ENCODE measurements around the gene ASCL5. TPM values are rescaled to one million over a fixed set of nuclear protein-coding genes. Genes with fewer than 3 reads are reported as not detected.

ASCL5 gene
- total RNA-seq, 1 experiment from 2014 or later = not detected

- no peaks in the 10 kb centered on the region for H3K9me3 ChIP-seq (replicated peaks)
- H3K27ac ChIP-seq = no peak overlapping the region
- peaks cover 49% of the 10 kb centered on the region for H3K36me3 ChIP-seq
- no peaks in the 10 kb centered on the region for H3K4me1 ChIP-seq
- H3K4me3 ChIP-seq = no peak overlapping the region
- no peak for DNase-seq
- no peaks in the 10 kb centered on the region for H3K27me3 ChIP-seq
Observed at GRCh38 chr1:201143726-201144635, 17.0 kb upstream of the ASCL5 start.

DNA sequence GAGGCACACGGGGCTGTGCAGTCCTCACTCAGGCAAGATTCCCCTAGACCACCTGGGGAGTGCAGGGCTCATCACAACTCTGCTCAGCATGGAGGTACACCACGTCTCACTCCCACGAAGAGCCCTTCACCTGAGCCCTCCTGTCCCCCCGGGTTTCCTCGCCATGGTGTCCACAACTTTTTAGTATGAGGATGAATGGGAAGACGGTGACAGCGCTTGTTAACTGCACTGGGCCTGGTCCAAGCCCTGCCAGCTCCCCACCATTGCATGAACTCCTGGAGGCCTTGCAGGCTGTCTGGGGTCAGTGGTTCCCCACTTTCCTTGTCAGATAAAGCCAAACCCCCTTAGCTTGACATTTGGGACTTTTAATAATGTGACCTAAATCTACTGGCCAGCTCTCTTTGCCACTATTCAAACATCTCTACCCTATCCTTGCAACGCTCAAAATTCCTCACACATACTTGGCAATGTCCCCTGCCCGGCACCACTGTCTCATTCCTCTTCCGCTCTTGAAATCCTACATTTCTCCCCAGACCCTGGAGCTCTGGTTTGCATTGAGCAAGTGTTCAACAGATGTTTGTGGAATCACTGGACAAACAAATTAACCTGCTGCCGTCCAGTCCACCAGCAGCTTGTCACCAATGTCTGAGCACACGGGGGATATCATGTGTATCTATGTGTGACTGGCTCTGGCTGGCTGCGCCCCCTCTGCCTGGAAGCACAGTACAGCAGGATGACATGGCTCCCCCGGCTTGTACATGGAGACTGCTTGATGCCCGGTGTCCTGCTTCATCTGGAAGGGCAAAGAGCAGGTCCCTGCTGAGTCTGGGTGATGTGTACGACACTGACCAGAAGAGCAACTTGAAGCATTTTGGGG is 16.1 kb upstream of the ASCL5 start:
- Histone ChIP-seq H3K27ac (no peak overlapping the region), H3K4me1 (no peaks in the 10 kb centered on the region), H3K4me3 (no peak overlapping the region), H3K9me3 (replicated peaks) (no peaks in the 10 kb centered on the region), H3K27me3 (no peaks in the 10 kb centered on the region), H3K36me3 (peaks cover 46% of the 10 kb centered on the region)
- no peak for DNase-seq

DNA sequence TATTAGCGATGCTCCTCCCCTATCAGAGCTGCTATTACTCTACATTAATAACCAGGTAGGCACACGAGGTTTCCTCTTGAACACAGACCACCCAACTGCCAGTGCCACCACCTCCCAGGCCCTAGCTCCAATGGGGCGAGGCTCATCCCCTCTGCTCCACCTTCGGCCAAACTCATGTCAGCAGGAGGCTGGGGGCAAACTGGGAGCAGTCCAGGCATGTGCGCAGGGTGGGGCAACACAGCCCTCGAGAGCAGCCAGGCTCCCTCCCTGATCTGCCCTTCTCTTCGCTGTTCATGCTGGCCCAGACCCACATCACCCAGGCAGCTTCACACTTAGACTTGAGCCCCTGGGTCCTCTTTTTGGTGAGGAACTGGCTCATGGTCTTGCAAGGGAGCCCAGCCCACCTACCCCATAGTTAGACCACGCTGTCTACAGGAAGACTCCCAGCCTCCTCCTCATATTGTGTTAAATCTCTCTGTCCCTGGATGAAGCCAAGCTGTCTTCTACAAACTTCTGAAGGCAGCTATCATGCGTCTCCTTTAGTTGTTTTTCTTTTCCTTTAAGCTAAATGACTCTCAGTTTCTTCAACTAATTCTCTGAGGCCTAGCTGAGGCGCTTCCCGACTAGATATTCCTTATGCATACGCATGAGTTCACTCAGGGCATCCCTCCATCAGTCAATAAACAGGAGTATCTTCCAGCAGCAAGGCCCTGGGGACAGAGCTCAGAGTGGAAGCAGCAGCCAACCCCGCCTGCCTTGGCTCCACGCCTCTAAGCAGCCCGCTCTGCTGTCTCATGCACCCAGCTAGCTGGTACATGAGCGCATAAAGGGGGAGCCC is 15.2 kb upstream of the ASCL5 start:
- H3K4me3 ChIP-seq = no peak overlapping the region
- DNase-seq = no peak
- no peaks in the 10 kb centered on the region for H3K4me1 ChIP-seq
- H3K27ac ChIP-seq = no peak overlapping the region
- H3K27me3 ChIP-seq = no peaks in the 10 kb centered on the region
- H3K36me3 ChIP-seq = peaks cover 45% of the 10 kb centered on the region
- H3K9me3 ChIP-seq (replicated peaks) = no peaks in the 10 kb centered on the region

- no peak for DNase-seq
- Histone ChIP-seq H3K27me3 (no peaks in the 10 kb centered on the region), H3K9me3 (replicated peaks) (no peaks in the 10 kb centered on the region), H3K4me1 (no peaks in the 10 kb centered on the region), H3K4me3 (no peak overlapping the region), H3K27ac (no peak overlapping the region), H3K36me3 (peaks cover 50% of the 10 kb centered on the region)
Observed at GRCh38 chr1:201141418-201141817, 14.4 kb upstream of the ASCL5 start.

DNA sequence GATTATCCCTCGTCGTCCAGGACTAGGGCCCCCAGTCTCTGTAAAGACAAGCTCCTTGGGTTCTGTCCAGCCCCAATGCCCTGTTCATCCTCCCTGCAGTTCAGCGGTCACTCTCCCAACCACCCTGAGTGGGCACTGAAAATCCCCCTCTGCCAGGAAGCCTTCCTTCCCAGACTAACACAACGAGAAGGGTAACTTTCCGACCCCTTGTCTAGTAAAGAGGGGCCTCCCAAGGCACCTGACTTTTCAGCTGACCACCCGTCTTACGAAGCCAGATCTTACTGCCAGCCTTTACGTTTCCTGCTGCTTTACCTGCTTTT is 13.9 kb upstream of the ASCL5 start:
- no peaks in the 10 kb centered on the region for H3K27me3 ChIP-seq
- H3K9me3 ChIP-seq (replicated peaks) = no peaks in the 10 kb centered on the region
- no peak for DNase-seq
- H3K4me1 ChIP-seq = no peaks in the 10 kb centered on the region
- no peak overlapping the region for H3K4me3 ChIP-seq
- no peak overlapping the region for H3K27ac ChIP-seq
- H3K36me3 ChIP-seq = peaks cover 52% of the 10 kb centered on the region

DNA sequence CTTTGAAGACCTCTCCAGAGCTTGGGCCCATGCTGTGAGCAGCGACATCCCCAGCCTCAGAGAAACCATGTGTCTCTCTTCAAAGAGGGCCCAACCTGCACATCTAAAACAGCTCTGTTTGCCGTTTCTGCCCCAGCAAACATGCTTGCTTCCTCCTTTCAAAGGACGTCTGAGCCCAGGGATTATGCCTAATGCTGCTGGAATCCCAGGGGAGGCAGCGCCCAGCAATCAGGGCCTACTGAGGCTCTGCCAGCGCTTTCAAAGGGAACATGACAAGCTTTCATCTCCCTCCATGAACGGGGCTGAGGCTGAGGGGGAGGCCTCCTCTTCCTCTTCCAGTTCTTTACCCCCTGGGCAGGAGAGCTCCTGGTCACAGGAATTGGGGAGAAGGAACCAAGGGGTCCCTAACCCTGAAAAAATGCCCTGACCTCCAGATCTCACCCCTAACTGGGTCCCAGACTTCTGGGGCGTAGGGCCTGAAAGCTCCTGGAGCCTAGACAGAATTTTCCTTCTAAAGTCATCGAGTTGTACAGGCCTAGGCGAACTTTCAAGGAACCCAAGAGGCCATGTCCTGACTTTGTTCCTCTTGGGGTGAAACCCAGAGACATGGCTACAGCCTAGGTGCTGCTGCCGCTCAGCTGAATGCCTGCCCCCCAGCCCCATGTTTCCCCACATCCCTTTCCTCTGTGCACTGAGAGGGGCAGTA is 13.4 kb upstream of the ASCL5 start:
- Histone ChIP-seq H3K36me3 (peaks cover 52% of the 10 kb centered on the region), H3K27ac (no peak overlapping the region)

DNA sequence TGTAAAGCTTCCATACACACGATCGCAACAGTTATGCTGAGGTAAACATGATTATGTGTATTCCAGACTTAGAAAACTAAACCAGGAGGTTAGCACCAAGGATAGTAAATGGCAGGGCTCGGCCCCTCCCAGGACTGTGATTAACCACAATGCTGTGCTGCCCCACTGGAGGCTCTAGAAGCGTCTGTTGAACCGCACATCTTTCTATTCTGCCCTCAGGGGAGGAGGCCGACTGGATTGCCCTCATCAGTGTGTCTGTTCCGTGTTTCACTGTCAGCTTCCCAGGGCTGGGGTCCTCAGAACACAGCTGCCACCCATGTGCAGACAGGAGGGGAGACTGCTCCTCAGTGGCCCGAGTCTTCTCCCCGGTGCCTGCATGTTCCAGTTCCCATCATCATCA is 12.8 kb upstream of the ASCL5 start:
- H3K4me3 ChIP-seq = no peak overlapping the region
- H3K27ac ChIP-seq = no peak overlapping the region
- DNase-seq = no peak
- H3K27me3 ChIP-seq = no peaks in the 10 kb centered on the region
- H3K9me3 ChIP-seq (replicated peaks) = no peaks in the 10 kb centered on the region
- H3K4me1 ChIP-seq = no peaks in the 10 kb centered on the region
- H3K36me3 ChIP-seq = peaks cover 47% of the 10 kb centered on the region

More for the DNA sequence above, 13.4 kb upstream of the ASCL5 start:
- no peaks in the 10 kb centered on the region for H3K27me3 ChIP-seq
- no peaks in the 10 kb centered on the region for H3K9me3 ChIP-seq (replicated peaks)
- no peak for DNase-seq
- H3K4me1 ChIP-seq = no peaks in the 10 kb centered on the region
- no peak overlapping the region for H3K4me3 ChIP-seq

GRCh38 chr1:201139306-201139705 is 12.3 kb upstream of the ASCL5 start:
- H3K36me3 ChIP-seq = peaks cover 47% of the 10 kb centered on the region

DNA sequence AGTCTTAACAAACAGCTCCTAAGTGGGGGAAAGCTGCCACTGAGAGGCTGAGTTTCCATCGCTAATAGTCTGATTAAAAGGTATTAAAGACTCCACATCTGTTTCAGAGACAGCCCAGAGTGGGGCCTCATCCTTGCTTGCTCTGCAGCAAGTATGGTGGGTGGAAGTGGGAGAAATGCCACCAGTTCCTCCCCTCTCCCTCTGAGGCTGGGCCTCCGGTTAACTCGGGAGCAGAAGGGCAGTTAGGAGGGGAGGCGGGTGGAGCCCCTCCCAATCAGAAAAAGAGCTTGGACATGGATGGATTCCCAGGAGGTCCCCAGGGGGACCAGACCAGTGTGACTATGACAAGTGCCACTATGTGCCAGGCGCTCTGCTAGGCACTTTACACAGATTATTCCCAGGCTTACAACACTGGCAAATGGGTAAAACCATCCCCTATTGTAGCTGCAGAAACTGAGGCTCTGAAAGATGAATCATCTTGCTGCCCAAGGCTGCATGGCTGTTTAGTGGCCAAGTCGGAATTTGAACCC is 11.4 kb upstream of the ASCL5 start:
- no peaks in the 10 kb centered on the region for H3K9me3 ChIP-seq (replicated peaks)
- no peaks in the 10 kb centered on the region for H3K27me3 ChIP-seq
- H3K4me3 ChIP-seq = no peak overlapping the region
- H3K27ac ChIP-seq = no peak overlapping the region
- no peaks in the 10 kb centered on the region for H3K4me1 ChIP-seq
- no peak for DNase-seq
- H3K36me3 ChIP-seq = peaks cover 45% of the 10 kb centered on the region

More at GRCh38 chr1:201139306-201139705, 12.3 kb upstream of the ASCL5 start:
- H3K4me1 ChIP-seq = no peaks in the 10 kb centered on the region
- no peaks in the 10 kb centered on the region for H3K27me3 ChIP-seq
- H3K4me3 ChIP-seq = no peak overlapping the region
- H3K9me3 ChIP-seq (replicated peaks) = no peaks in the 10 kb centered on the region
- no peak for DNase-seq
- no peak overlapping the region for H3K27ac ChIP-seq

DNA sequence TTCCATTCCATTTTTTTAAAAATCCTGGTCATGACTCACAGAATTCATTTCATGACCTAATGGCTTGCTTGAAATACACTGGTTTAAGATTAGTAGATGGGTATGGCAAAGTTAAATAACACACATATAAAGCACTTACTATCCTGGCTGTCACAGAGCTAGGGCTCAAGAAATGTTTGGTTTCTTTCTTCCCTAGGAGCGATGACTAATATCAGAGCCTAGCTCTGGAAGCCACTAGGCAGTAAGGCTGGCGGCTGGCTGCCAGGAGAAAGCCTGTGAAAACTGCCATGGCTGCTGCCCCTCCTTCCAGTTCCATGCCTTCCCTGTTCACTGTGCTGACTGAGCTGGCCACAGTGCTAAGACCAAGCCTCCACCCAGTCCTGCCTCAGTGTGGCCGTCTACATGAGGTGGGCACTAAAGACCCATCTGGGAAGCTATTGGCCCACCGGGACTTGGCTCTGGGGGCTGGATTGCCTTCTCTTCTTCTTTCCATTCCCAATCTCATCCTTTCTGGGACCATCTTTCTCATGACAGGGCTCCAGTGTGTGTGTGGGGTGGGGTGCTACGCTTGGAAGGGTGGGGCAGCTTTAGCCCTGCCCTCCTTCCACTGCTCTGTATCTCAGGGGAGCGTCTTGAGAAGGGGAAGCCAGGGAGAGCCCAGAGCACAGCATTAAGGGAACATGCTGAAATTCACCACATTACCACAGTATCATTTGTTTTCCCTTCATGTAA is 10.8 kb upstream of the ASCL5 start:
- no peak for DNase-seq

DNA sequence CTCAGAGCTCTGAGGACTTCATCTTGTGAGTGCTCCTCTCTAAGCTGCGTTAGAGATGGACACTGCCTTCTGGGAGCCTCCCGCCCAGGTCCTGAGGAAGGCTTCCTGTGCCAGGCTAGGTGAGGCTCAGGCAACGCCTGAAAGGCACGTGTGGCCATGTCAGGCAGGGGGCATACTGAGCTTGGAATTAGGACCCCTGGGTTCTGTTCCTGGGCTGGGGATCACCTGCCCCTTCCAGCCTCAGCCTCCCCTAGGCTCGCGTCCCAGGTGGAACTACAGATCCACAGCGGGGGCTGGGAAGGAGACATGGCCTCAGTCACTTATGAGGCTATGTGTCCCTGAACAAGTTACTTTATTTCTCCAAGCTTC is 10.0 kb upstream of the ASCL5 start:
- peaks cover 34% of the 10 kb centered on the region for H3K36me3 ChIP-seq
- H3K4me3 ChIP-seq = no peak overlapping the region
- no peak for DNase-seq
- H3K27me3 ChIP-seq = no peaks in the 10 kb centered on the region
- H3K9me3 ChIP-seq (replicated peaks) = no peaks in the 10 kb centered on the region
- H3K27ac ChIP-seq = no peak overlapping the region
- H3K4me1 ChIP-seq = no peaks in the 10 kb centered on the region

More for the DNA sequence above, 10.8 kb upstream of the ASCL5 start:
- Histone ChIP-seq H3K9me3 (replicated peaks) (no peaks in the 10 kb centered on the region), H3K27ac (no peak overlapping the region), H3K4me3 (no peak overlapping the region), H3K4me1 (no peaks in the 10 kb centered on the region), H3K36me3 (peaks cover 39% of the 10 kb centered on the region), H3K27me3 (no peaks in the 10 kb centered on the region)

GRCh38 chr1:201136355-201137023 is 9.5 kb upstream of the ASCL5 start:
- no peaks in the 10 kb centered on the region for H3K4me1 ChIP-seq
- H3K36me3 ChIP-seq = peaks cover 34% of the 10 kb centered on the region
- H3K27me3 ChIP-seq = no peaks in the 10 kb centered on the region
- H3K27ac ChIP-seq = no peak overlapping the region
- H3K4me3 ChIP-seq = no peak overlapping the region
- H3K9me3 ChIP-seq (replicated peaks) = no peaks in the 10 kb centered on the region
- no peak for DNase-seq

DNA sequence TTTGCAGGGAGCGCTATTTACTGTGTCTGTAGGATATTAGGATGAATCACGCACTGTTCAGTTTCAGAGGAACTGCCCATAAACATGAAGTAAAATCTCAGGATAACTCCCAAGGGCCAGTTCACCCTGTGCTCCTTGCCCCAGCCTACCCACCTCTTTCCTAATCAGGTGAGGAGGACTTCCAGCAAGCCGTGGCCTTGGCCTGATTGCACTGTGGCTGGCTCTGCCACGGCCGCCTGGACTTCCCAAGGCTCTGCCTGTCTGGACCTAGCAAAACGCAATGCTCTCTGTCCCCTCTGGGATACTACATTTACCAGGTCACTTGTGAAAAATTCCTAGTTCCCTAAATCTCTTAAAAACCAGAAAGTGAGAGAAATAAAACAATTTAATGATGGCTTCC is 7.4 kb upstream of the ASCL5 start:
- no peaks in the 10 kb centered on the region for H3K9me3 ChIP-seq (replicated peaks)
- H3K27me3 ChIP-seq = no peaks in the 10 kb centered on the region; the same call in 1 of the 2 replicates
- peaks cover 29% of the 10 kb centered on the region for H3K36me3 ChIP-seq
- no peaks in the 10 kb centered on the region for H3K4me1 ChIP-seq
- H3K27ac ChIP-seq = no peak overlapping the region
- DNase-seq = no peak
- H3K4me3 ChIP-seq = no peak overlapping the region
